Neural crest cell (in vitro differentiated cells): ENCODE data around the gene WDFY4. TPM values are rescaled to one million over a fixed set of nuclear protein-coding genes. Genes with fewer than 3 reads are reported as not detected.

Experiments
- DNase-seq: peaks from one replicate; pipeline ENCODE4 v3.0.0; 2021; ENCODE audit warnings: low read depth, mixed read lengths, low spot score
- H3K27ac Mint-ChIP-seq: one replicate; pipeline ENCODE4 v1.8.0; 2021; ENCODE audit warnings: mild to moderate bottlenecking, mixed read lengths; ENCODE audit not compliant: unreplicated experiment
- H3K27me3 Mint-ChIP-seq: 2 replicates; pipeline ENCODE4 v1.8.0; 2021; ENCODE audit warnings: low read depth, mild to moderate bottlenecking, mixed read lengths
- H3K36me3 Mint-ChIP-seq: 2 replicates; pipeline ENCODE4 v1.8.0; 2021; ENCODE audit warnings: low read depth, mild to moderate bottlenecking, mixed read lengths
- H3K4me1 Mint-ChIP-seq: 2 replicates; pipeline ENCODE4 v1.8.0; 2021; ENCODE audit warnings: mixed read lengths
- H3K4me3 Mint-ChIP-seq: one replicate; pipeline ENCODE4 v1.8.0; 2021; ENCODE audit warnings: mild to moderate bottlenecking, mixed read lengths
- H3K9me3 Mint-ChIP-seq: 2 replicates; pipeline ENCODE4 v1.8.0; 2021; ENCODE audit warnings: mixed read lengths
- total RNA-seq: library from RNA; stranded (reverse); gene quantifications from 2 replicates; pipeline ENCODE4 v1.2.1, GENCODE V29; 2021
- TF ChIP-seq, protein P1 (sequence below): fragments of 200-600 bp; sonication (generic); conservative IDR thresholded peaks from 2 replicates; pipeline ENCODE4 v1.5.0; 2021; ENCODE audit warnings: antibody characterized with exemption, mild to moderate bottlenecking

Gene WDFY4
- total RNA-seq, 1 donor from 2014 or later: not detected

- H3K27me3 Mint-ChIP-seq: no peaks in the 10 kb centered on the region
- DNase-seq: no peak
- peaks cover 6% of the 10 kb centered on the region for H3K9me3 Mint-ChIP-seq
- H3K27ac Mint-ChIP-seq: no peak overlapping the region
- TF ChIP-seq, protein P1, sequence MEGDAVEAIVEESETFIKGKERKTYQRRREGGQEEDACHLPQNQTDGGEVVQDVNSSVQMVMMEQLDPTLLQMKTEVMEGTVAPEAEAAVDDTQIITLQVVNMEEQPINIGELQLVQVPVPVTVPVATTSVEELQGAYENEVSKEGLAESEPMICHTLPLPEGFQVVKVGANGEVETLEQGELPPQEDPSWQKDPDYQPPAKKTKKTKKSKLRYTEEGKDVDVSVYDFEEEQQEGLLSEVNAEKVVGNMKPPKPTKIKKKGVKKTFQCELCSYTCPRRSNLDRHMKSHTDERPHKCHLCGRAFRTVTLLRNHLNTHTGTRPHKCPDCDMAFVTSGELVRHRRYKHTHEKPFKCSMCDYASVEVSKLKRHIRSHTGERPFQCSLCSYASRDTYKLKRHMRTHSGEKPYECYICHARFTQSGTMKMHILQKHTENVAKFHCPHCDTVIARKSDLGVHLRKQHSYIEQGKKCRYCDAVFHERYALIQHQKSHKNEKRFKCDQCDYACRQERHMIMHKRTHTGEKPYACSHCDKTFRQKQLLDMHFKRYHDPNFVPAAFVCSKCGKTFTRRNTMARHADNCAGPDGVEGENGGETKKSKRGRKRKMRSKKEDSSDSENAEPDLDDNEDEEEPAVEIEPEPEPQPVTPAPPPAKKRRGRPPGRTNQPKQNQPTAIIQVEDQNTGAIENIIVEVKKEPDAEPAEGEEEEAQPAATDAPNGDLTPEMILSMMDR: no peak
- H3K4me1 Mint-ChIP-seq: no peaks in the 10 kb centered on the region
- no peak overlapping the region for H3K4me3 Mint-ChIP-seq
- H3K36me3 Mint-ChIP-seq: peaks cover 3% of the 10 kb centered on the region
Measured at GRCh38 chr10:48750019-48750418, 65.3 kb downstream of the WDFY4 start.

DNA sequence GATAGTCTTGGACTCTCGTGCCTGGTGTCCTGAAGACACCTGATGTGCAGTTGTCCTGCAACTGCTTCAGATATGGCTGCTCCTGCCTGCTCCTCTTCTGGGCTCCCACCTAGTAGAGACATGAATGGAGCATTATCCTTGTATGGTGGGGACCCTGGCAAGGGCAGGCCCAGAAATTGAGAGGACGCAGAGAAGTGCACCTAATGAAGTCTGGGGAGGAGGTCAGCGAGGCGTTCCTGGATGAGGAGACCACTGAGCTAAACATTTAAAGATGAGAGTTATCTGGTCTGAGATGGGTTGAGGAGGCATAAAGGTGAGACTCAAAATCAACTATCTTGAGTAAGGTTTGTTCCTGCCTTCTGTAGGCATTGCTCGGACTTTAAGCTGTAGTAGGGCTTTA, 66.3 kb downstream of the WDFY4 start:
- TF ChIP-seq, protein P1: no peak
- H3K36me3 Mint-ChIP-seq: peaks cover 3% of the 10 kb centered on the region
- H3K9me3 Mint-ChIP-seq: peaks cover 6% of the 10 kb centered on the region
- H3K27me3 Mint-ChIP-seq: no peaks in the 10 kb centered on the region
- no peaks in the 10 kb centered on the region for H3K4me1 Mint-ChIP-seq
- no peak for DNase-seq
- no peak overlapping the region for H3K27ac Mint-ChIP-seq
- H3K4me3 Mint-ChIP-seq: no peak overlapping the region

GRCh38 chr10:48751730-48752129, 67.1 kb downstream of the WDFY4 start:
- Mint-ChIP-seq H3K36me3 (peaks cover 3% of the 10 kb centered on the region), H3K4me3 (no peak overlapping the region), H3K4me1 (no peaks in the 10 kb centered on the region), H3K27ac (no peak overlapping the region), H3K9me3 (peaks cover 6% of the 10 kb centered on the region), H3K27me3 (no peaks in the 10 kb centered on the region)
- no peak for DNase-seq
- TF ChIP-seq, protein P1: no peak

GRCh38 chr10:48758411-48758810, 73.7 kb downstream of the WDFY4 start:
- no peaks in the 10 kb centered on the region for H3K36me3 Mint-ChIP-seq
- peaks cover 9% of the 10 kb centered on the region for H3K27me3 Mint-ChIP-seq

DNA sequence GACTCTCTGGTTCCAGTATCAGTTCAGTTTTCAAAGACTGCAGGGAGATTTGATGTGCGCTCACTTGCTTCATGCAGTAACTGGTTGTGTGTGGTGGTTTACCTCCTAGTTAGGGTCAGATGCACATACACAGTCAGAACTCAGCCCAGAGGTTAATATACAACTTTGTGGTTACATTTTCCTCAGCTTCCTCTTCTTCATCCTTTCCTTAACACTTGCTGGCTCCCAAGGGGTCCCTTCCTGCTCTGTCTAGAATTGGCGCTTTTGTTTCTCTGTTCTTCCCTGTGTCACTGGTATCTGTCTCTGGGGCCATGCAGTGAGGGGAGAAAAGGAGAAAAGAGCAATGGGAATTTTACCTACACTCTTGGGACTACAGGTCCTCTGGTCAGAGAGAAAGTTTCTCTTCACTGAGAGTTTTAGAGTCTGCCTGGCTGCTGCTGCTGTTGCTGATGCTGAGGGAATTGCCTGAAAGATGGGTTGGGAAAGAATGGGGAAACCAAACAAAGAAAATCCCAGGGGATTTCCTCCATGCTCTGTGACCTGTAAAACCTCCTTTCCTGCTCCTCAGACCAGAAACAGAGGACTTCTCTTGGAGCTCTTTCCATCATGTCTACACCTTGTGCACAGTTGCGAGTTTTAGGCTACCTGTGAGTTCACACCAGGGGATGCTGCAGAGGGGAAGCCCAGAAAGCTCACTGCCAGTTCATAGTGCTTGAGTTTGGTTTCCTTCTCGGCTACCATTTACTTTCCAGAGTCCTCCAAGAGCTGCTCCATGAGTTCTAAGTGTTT, 74.6 kb downstream of the WDFY4 start:
- no peak for DNase-seq
- H3K4me1 Mint-ChIP-seq: no peaks in the 10 kb centered on the region
- H3K9me3 Mint-ChIP-seq: no peaks in the 10 kb centered on the region
- no peak overlapping the region for H3K27ac Mint-ChIP-seq
- TF ChIP-seq, protein P1: no peak
- no peak overlapping the region for H3K4me3 Mint-ChIP-seq
- peaks cover 9% of the 10 kb centered on the region for H3K27me3 Mint-ChIP-seq
- no peaks in the 10 kb centered on the region for H3K36me3 Mint-ChIP-seq

More at GRCh38 chr10:48758411-48758810, 73.7 kb downstream of the WDFY4 start:
- TF ChIP-seq, protein P1: no peak
- DNase-seq: no peak
- no peak overlapping the region for H3K27ac Mint-ChIP-seq
- H3K9me3 Mint-ChIP-seq: no peaks in the 10 kb centered on the region
- H3K4me3 Mint-ChIP-seq: no peak overlapping the region
- no peaks in the 10 kb centered on the region for H3K4me1 Mint-ChIP-seq
